Suppressor macrophage (primary cell): ENCODE data around the gene MMP12.
A peak's percentile ranks its signal among the peaks of the same experiment; 100 is the strongest.

Experiments used
- DNase-seq, 4 experiments: peaks; one replicate each; pipeline ENCODE4 v3.0.0-alpha.2; 2020 to 2022

Gene MMP12

DNA sequence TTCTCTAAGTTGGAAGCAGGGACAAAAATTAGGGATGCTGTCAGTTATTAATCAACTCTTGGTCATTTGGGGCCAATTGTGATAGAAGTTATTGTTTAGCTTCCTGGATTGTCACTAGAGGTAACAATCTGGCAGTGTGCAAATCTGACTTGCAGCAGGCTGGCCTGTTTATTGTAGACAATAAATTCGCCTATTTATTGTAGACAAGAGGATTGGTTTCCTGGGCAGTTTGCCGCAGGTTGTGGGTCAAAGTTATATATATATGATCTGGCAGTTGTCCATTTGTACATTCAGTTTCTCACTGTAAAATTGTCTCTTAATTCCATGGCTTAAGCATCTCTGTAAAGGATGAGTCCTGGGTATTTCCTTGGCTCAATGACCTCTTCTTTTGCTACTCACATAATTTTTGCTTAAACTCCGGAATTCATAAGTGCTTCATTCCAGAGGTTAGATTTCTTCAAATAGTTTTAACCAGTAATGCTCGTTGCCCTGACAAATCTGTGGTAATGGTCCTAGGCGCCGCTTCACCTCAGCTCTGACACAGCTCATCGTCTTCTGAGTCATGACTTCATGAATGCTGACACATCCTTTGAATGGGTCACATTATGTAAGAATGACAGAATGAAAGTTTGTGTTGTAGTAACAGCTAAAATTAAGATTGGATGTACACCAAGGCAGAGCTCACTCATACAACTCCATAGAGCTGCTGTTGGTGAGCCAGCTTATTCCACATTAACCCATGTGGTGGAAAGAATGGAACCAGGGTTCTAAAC is 23.6 kb downstream of the MMP12 start:
- no peak for DNase-seq

DNA sequence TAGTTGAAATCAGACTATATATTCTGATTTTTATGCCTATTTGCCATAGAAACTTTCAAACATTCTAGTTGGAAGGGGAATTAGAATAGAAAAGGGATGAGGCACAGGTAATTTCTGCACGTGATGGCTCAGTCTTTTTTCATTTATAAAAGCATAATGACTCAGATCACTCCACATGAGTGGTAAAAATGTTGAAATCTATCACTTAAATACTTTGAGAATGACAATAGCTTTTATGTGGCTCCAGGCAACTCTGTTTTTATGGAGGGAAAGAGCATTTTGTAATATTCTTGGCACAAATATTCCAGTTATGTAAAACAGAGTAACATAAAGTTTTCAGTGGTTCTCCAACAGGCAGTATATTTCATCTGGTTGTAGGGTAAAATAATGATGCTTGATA is 25.5 kb downstream of the MMP12 start:
- DNase-seq = no peak

DNA sequence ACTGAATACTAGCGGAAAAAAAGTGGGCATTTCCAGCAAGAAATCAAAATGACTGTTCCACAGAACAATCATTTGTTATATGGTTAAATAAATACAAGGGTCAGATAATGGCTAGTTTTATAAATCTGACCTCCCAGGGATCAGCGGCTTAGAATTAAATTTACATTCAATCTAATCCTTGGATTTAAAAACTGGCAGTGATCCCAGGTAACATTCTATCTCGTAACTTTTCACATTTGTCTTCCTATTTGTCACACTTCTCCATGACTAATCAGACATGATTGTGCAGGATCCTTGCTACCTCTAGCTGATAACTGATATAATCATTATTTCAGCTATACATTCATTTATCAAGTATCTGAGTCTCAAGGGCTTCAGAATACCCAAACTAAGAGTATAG is 28.5 kb downstream of the MMP12 start:
- no peak for DNase-seq

DNA sequence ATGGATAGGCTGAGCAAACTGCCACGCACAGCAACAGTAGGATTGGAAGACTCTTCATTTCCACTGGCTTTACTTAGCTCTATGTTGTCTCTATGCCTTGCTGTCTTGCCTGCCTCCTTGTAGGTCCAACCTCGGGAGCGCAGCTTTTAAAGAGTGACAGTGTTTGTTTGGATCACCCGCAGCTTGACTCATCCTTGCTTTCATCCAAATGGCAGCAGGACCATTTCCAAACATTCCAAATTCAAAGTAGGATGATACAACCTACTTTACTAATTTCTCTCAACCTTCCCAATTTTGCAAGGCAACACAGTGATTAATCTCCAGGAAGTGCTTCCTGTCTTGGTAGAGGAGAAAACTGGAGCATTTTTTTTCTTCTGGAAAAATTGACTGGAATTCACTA is 31.3 kb downstream of the MMP12 start, which contains the start of gene MMP3:
TSS of gene MMP3 (minus strand) at position 121 of the 400 bp plus-strand sequence. CDS start at position 58, 63 bp downstream.
- DNase-seq = no peak

DNA sequence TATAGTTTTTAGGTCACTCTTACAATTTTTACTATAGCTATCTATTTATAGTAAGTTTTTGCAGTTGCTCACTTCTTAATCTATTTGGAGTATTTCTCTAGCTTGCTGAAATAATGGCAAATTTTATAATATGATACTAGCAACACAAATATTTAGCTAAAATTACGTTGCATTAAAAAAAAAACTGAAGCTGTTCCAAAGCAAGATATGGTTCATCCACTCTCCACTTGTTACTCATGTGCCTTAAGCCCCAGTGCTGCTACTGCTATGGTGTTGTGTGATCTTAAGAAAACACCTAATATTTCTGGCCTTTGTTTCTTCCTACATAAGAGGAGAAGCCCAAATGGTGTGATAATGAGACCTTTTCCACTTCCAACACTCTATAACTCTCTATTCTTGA is 31.9 kb downstream of the MMP12 start:
- no peak for DNase-seq

DNA sequence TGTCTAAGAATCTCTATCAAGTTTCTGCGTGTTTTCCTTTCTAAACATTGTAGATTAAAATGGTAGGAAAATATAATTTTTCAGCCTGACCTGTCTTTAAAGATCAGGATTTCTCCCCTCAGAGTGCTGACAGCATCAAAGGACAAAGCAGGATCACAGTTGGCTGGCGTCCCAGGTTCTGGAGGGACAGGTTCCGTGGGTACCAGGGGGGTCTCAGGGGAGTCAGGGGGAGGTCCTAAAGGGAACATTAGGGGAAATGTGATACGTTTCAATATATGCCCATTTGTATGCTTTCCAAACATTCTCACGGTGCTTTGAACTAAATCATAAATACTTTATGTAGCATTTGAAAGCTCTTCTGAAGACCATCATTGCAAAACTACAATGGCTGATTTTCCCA is 34.8 kb downstream of the MMP12 start:
- DNase-seq = no peak

DNA sequence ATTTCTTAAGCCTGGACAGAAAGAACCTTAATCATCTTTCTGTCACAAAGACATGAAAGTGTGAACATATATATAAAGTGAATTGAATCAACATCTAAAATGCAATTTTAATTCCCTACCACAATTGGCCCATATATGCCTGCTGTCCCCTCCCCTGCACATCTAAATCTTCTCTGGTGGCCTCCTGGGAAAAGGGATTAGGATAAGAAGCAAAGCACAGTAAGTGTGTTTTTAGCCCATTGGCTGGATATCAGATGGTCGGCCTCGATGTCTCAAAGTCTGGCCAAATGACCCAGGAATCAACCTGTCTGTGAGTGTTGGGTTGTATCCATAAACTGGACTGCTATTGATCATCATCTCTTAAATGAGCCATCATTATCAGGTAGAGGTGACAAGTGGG is 37.1 kb downstream of the MMP12 start:
- no peak for DNase-seq

DNA sequence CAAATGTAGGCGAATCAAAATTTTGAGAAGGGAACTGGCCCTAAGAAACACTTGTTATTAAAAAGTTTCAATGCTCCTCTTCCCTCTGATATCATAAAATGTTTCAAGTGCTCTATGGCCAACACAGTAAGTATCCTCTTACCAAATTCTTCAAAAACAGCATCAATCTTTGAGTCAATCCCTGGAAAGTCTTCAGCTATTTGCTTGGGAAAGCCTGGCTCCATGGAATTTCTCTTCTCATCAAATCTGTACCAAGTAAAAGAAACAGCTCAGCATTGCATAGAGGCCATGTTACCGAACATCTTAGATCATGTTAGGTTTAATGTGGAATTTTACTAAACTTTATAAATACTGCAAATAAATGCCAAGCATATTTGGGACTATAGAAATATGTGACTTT is 37.6 kb downstream of the MMP12 start:
- DNase-seq = no peak

DNA sequence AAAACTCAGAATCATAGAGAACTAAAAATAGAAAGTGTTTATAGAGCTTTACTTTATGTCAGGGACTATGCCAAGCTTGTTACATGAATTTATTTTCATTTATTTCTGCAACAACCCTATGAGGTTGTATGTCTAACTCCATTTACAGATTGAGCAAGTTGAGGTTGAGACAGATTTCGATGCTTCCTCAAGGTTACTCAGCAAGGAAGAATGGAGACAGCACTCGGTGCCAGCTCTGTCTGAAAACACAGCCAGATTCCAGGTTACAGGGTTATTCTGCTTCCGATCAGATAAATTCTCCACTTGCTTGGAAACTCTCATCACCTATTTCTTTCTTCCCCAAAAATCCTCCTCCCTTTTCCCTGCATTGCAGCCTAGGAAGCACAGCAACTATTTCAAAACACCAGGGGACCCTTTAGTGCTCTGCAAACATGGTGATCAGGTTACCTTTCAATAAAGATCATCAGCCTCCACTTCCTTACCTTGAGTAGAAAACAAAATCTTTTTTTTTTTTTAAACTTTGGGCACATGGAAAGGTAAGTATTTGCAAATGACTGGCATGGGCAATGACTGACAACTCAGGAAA is 38.4 kb downstream of the MMP12 start:
- no peak for DNase-seq

DNA sequence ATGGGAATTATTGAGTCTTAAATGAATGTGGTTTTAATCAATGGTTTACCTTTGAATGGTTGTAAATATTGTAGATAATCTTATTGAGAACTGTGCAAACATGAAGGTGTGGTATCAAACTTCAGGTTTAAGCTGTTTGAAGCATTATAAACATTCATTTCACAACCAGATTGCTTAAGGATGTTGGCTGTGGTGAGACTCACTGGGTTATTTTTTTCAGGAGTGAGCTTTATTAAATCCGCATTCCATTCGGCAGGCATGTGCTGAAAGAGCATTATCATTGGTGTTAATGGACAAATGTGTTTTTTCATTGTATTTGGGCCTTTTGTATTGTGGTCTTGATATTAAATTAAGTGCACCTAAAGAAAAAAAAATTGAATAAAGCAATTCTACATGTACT is 41.1 kb downstream of the MMP12 start:
- DNase-seq = no peak

DNA sequence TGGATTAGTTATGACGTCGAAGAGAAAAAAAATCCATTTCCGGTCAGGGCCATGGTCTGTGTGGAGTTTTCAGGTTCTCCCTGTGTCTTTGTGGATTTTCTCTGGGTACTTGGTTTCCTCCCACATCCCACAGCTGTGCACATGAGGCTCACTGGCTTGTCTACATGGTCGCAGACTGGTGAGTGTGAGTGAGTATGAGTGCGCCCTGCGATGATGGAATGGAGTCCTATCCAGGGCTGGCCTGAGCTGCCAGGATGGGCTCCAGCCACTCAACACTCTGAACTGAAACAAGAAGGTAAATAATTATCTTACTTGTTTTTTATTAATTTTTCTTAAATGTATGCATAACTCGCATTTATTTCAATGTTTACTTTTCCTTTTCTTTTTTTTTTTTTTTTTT is 42.2 kb downstream of the MMP12 start:
- no peak for DNase-seq

DNA sequence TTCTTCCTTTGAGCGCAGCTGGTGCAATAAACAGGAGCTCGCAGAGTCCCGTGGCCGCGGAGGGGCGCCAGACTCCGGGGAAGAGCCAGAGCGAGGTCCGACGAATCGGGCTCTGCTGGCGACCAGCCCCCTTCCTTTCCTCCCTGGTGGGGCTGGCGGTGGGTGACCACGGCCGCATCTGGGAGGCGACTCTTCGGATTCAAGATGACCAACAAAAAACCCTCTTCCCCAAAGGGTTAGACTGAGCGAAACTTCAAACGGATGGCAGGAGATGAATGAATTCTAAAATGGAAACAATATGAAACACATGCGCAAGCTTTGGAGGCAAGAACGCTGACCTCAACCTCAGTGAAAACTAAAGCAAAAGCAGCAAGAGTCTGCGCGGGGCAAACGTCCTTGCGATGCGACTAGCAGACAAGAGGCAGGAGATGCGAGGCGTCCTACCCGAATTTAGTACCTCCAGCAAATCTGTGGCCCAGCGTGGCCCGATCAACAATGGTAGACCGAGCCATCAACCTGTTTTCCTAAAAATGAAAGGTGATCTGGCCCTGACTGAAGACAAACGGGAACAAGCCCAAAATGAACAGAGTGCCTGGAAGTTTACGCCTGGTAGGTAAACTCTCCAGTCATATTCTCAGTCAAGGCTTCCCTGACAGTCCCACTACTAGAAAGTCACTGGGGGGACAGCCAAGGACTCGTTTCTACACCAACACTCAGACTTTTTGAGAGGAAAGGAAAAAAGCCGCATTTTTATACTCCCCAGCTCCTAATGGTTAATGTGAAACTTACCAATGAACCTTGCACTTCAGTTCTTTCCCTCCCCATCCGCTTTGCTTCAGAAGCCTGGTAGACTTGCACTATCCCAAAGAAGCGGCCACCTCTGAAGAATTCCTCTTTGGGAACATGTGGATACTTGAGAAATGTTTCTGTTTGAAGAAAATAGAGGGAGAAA is 43.0 kb downstream of the MMP12 start:
- peak; percentile 25 to 65 (median 38) for DNase-seq

DNA sequence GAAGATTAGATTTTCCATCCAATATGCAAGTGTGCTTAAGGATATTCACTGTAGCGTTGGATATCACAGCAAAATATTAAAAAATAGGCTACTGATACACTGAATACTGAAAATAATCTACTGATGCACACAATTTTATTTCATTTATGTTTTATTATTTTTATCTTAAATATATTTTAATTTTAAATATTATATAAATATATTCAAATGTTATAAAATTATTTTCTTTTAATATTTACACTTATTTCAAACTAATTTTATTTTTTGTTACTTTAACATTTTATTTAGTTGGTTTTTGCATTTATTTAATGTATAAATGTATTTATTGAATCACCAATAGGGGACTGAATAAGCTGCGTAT is 43.7 kb downstream of the MMP12 start:
- no peak for DNase-seq

DNA sequence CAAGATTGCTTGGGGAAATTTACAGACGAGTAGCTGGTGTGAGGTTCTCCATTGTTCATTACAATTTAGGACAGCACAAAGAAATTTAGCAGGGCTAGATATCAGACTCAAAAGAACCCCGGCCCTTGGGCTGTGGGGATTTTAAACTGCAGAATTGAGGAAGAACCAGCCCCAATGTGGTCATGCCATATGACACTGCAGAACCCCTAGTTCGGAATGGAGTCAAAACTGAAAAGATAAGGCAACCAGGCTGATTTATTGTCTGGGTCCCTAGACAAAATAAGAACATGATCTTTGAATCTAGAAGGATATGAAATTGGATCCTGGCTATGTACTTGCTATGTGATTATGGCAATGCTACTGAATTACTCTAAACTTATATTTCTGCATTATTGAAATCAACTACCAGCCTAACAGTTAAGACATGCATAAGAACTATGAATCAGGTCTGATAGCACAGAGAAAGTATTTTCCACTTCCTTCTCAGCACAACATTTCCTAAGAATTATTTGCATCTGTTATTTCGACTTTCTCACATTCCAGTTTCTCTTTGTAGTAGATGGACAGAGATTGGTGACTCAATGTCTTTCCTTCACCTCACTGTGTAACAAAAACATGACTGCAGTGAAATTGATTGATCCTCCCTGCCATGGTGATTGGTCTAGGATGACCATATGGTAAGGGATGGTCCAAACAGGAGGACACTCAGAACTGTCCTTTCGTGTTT is 44.6 kb downstream of the MMP12 start:
- peak in 1 of 4 experiments; percentile 8 for DNase-seq

DNA sequence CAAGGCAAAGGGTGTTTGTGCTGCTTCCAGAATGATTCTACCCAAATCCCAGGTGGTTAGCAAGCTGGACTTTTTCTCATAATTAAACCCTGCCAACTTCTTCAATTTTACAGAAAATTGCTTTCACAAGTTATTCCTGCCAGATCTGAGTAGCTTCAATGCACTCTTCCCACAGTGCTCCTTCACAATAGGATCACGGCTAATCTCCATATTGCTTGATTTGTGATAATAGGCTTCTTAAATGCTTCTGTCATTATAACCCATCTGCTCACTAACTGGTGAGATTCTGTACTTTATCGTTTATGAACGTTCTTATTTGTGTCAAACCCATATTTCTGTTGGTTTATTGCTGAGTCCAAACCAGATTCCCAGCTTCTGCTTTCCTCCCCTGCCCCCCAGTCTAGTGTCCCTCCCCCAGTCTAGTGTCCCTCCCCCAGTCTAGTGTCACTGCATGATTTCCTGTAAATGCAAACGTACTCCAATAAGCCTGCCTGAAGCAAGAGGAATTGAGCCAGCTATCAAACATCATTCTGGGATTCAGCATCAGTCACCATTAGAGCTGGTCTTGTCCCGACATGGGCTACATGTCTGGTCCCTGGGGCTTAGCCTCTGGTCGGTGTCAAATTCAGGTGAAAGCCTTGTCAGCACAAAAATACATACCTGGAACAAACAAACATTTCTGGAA is 45.3 kb downstream of the MMP12 start:
- DNase-seq = peak in 1 of 4 experiments; percentile 18

DNA sequence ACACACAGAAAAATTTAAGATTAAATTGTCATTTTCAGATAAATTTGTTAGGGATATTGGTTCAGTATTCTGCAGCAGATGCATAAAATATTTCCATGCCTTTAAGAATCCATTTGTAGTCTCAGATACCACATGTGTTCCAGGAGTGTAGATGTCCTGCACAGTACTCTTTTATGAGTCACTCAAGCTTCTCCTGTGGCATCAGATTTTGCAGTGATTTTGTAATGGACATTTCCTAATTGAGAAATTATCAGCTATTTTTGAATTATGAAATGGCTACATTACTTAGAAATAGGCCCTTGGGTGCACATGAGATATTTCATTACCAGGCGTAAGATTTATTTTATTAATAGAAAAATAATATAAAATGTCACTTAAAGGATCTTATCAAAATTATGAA is 50.2 kb downstream of the MMP12 start:
- DNase-seq = peak in 2 of 4 experiments; percentile 22 to 26

DNA sequence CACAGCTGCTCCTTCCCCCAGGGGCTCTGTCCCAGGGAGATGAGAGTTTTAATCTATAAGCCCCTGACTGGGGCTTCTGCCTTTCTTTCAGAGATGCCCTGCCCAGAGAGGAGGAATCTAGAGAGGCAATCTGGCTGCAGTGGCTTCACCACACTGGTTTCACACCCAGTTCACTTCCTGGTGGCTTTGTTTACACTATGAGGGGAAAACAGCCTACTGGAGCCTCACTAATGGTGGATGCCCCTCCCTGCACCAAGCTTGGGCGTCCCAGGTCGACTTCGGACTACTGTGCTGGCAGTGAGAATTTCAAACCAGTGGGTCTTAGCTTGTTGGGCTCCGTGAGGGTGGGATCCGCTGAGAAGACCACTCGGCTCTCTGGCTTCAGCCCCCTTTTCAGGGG is 55.3 kb downstream of the MMP12 start:
- no peak for DNase-seq

DNA sequence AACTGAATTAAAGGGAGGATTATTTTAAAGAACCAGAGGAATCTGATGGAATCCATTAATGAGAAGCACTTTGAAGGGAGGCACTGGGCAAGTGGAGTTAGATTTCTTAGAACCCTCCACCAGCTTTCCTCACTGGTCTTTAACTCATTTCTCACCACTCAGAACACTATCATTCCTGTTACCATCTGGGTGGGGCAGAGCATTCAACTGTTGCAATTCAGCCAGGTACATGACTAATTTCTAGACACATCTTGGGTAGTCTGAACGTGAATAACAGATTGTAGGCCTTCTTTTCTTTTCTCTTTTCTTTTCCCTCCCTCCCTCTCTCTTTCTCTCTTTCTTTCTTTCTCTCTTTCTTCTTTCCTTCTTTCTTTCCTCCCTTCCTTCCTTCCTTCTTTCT is 61.3 kb downstream of the MMP12 start:
- DNase-seq = no peak
